ENCODE results near the gene ACVR1.
"Not testable (repeated sequence)": the region's sequence is repeated elsewhere in the genome, so short reads cannot be mapped to it uniquely, and the experiment has no call there.

The ACVR1 gene

DNA sequence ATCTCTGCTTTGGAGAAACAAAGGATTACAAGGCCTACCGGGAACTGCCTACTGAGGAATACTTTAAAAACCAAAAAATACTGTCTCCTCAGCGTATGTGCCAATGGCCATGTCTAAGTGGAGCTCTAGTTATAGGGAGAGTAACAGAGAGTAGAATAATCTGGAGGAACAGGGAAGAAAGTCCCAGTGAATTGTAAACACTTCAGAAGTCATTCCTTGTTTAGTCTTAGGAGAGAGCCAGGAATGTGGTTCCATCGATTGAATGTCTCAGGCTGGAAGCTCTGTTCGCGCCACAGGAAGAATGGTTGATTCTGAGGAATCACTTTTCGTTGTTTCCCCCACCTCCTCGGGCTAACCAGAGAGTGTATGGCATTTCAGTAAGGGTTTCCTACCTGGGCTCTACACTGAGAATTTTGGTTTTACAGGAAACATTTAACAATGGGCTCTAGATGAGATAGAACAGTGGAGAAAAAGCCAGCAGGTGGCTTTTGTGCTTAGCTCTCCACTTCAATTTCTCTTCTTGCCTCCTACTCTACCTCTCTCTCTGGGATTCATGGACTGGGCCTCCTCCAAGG lies 88.7 kb downstream of the ACVR1 start:
- no peak for DNase-seq

GRCh38 chr2:157786663-157787363 lies 89.3 kb downstream of the ACVR1 start:
- no peak for DNase-seq

DNA sequence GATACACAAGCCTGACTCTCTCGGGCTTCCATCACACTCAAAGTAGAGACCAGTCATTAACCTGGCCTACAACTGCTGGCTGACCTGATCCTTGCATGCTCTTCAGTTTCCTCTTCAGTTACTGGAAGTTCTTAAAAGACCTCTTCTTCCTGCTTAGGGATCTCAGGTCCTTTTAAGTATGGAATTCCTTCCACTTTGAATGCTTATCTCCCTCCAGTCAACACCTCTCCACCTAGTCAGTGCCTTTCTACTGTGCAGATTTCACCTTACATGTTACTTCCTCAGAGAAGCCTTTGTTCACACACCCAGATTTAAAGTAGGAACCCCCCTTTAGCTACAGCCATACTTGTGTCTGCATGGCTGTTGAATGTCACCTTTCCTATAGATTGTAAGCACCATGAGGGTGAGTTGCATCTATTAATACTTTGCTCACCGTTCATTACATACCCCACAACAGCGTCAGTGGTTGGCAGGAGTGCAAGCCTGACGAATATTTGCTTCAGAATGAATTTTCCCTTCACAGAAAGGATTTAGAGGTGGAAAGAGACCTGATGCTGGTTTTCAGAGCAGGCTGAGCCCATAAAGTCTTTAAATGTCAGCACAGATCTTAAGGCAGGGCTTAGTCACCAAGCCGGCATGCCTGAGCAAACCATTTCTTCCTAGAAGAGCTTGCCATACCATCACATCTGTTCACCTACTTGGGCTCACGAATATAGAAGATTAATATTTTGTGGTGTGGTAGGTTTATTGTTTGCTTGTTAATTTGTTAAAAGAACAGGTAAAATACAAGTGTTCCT lies 90.1 kb downstream of the ACVR1 start:
- no peak for DNase-seq

- DNase-seq, result no peak
These were observed 90.9 kb downstream of the ACVR1 start for GRCh38 chr2:157785200-157785599.

DNA sequence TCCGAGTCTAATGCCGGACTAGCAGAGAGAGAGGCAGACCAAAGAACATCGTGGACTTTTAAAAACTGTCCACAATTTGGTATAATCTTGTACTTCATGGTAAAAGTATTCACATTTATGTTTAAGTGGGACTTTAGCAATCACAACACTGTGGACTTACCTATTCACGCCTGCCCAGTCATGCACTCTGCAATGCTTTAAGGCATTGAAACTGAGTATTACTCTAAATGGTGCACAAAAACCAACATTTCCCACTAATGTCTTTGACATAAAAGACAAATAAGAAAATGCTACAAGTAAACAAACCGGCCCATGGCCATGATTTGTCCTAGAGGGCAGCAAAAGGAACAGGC lies 91.3 kb downstream of the ACVR1 start:
- DNase-seq, result no peak

DNA sequence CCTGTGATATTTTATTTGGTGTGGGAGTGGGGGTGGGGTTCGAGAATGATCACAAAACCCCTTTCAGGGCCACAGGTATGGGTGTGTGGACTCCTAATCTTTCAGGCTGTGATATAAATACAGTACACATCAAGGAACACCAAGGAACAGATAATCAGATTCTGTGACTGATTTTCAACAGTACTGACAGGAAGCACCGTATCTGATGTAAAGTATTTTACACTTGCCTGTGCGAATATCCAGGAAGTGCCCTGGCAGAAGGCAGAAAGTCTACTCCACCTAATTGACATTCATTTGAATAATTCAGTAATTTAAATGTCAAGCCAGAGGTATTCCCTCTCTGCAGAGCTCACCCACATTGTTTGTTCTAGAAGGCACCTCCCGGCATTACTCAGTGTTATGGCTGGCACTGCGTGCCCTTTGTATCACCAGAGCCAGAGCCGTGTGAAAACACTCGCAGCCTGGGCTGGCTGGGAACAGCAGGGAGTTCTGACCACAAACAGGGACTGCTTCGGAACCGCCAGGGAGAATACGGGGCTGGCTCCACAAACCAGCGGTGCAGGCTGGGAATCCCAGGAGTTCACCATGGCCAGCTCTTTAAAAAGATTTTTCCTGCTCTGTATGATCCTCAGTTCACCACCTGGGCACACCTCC lies 91.8 kb downstream of the ACVR1 start:
- DNase-seq, result no peak

- no peak for DNase-seq
These were observed 92.9 kb downstream of the ACVR1 start for GRCh38 chr2:157783245-157783644.

DNA sequence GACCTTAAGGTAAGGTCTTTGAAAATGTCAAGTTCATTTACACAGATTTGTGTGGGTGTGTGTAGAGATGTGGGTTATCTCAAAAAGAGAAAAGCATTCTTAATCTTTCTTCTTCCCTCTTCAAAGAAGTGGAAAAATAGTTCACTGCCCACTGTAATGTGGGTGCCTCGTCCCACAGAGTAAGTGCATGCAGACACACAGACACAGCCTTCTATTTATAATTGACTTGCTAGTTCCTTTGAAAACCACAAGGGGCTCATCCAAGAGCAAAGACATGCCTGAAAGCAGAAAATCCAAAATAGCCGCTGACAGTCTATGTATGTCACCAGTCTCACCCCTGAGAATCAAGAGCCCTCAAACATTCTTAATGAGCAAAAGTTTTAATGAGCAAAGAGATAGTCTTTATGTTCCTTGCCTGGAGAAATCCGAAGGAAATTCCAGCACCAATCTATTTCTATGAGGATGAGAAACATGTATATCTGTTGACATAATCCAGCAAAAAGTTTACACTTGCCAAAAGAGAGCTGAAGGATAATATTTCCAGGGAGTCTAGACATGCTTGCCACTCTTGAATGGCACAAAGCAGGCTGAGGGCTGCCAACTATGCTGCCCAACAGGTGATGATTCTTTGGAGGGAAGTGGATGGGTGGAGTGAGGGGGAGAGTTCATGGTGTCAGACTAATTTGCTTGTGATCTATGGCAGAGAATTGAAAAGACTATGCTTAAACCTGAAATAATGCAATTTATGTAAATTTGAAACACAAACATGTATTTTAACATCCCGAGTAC lies 93.9 kb downstream of the ACVR1 start:
- DNase-seq, result no peak

GRCh38 chr2:157780211-157780610 lies 95.9 kb downstream of the ACVR1 start:
- DNase-seq, result no peak

DNA sequence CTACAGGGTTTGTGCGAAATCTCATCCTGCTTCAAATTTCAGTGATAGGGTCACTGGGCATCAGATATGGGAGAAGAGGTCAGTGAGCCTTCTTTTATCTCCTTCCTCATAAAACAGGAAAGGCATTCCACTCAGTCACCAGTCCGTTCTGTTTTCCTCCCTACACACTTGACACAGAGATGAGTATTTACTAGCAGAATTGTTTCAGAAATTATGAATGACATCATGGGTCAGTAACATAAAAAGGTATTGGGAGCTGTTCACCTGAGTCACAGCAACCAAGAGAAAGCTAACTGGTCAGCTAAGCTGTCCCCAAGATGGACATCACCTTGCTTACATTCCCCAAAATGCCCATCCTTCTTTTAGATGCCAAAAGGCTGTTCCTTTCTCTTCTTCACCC lies 96.3 kb downstream of the ACVR1 start:
- DNase-seq, result no peak

GRCh38 chr2:157777427-157777826 lies 98.7 kb downstream of the ACVR1 start:
- no peak for DNase-seq

DNA sequence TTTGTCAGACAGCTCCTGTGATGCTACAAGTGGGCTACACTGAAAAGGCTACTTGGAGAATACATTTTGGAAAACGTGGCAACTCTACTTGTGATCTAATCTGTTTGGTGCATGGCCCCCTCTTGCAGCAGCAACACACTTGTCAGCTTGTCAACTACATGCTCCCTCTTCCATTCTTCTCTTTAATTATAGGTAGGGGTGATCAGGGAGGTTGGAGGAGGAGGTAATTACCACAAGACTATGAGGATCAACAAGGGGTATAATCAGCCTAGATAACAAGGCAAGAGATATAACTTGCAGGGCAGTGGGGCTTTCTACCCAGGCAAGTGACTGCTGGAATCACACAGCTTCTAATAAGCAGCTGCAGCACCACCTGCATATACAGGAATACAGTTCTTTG lies 104.9 kb downstream of the ACVR1 start:
- no peak for DNase-seq

- DNase-seq, result no peak
These were observed 106.3 kb downstream of the ACVR1 start for GRCh38 chr2:157769856-157770255.

DNA sequence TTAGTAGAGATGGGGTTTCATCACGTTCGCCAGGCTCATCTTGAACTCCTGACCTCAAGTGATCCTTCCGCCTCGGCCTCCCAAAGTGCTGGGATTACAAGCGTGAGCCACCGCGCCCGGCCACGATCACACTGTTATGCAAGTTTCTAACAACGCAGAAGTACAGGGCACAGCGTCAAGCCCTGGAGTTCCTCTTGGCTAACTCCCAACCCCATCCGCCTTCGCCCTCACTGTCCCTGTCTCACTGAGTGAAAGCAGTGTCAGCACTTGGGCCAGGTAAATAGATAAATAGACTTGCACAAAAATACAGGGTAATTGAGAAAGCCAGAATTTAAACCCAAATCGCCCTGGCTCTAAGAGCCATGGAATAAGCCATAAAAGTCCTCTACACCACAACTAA lies 111.7 kb downstream of the ACVR1 start:
- no peak for DNase-seq

DNA sequence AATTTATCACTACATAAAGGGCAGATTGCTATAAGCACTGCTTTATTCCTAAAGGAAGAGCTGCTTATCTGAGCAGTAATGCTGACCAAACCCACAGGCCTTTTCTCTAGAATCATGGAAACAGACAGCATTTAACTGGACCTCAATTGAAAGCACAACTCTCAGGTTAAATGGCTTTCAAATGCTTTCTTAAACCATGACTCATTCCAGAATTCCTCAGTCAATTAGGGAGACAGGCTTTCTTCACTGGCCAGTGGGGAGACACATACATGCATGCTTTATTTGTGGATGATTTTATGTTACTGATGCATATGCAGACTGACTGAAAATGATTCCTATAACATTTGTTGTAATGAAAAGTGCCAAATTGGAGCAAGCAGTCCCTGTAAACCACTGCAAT lies 114.6 kb downstream of the ACVR1 start:
- no peak for DNase-seq

- DNase-seq, result no peak
These were observed 115.2 kb downstream of the ACVR1 start for GRCh38 chr2:157760949-157761348.

DNA sequence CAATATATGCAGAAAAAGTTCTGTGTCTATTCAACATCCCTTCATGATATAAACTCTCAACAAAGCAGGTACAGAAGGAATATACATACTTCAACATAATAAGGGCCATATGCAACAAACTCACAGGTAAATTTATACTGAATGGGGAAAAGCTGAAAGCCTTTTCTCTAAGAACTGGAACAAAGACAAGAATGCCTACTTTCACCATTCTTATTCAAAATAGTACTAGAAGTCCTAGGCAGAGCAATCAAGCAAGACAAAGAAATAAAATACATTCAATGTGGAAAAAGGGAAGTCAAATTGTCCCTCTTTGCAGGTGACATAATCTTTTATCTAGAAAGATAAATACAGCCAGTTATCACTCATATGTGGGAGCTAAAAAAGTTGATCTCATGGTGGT lies 116.3 kb downstream of the ACVR1 start:
- no peak for DNase-seq

- DNase-seq, result no peak
These were observed 117.5 kb downstream of the ACVR1 start for GRCh38 chr2:157758586-157758985.

- DNase-seq, result no peak
These were observed 118.6 kb downstream of the ACVR1 start for GRCh38 chr2:157757500-157757899.

- DNase-seq, result not testable (repeated sequence)
These were observed 119.7 kb downstream of the ACVR1 start for GRCh38 chr2:157756447-157756846.

DNA sequence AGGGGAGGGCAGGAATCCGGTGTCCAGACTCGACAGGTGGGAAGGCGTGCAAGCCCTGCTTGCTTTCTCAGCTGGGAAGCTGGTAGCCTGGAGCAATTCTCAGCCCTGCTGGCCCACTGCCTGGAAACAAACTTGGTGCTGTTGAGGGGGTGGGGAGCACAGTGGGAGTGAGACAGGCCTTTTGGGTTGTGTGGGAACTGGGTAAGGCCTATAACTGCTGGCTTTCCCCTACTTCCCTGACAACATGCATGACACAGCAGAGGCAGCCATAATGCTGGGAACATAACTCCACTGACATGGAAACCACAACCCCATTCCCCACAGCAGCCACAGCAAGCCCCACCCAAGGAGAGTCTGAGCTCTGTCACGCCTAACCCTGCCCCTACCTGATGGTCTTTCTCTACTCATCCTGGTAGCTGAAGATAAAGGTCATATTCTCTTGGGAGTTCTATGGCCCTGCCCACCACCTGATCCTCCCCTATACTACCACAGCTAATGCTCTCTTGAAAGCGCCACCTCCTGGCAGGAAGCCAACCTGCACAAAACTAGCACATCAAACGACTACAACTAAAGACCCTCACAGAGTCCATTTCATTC lies 124.6 kb downstream of the ACVR1 start:
- no peak for DNase-seq

DNA sequence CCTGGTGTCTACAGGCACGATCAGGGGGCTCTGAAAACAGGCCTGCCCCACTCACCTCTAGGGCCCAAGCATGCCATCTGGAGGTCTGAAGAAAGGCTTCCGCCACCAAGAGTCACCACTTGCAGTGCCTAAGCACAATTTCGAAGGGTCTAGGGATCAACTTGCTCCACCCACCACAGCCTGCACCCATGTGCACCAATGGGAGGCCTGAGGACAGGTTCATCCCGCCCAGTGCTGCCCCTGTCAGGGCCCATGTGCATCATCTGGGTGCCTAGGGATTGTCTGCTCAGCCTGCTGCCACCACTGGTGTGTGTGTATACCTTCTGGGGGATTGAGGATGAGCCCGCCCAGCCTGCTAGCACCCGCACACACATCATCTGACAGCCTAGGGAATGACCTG lies 126.4 kb downstream of the ACVR1 start:
- DNase-seq, result no peak
